IMR-90 (cell line): Measurements from ENCODE around the gene BTD.

Experiments
- CEBPB ChIP-seq: IDR thresholded peaks from 2 replicates; pipeline ENCODE4 v1.6.1; 2012; ENCODE audit warnings: low read depth, low read length, improper control_type of control experiment
- CHD1 ChIP-seq: IDR thresholded peaks from 2 replicates; pipeline ENCODE4 v1.6.1; 2012; ENCODE audit warnings: low read depth, low read length, improper control_type of control experiment
- MXI1 ChIP-seq: IDR thresholded peaks from 2 replicates; pipeline ENCODE4 v1.6.1; 2012; ENCODE audit warnings: low read depth, mild to moderate bottlenecking, low read length, moderate library complexity, borderline replicate concordance
- POLR2A ChIP-seq: IDR thresholded peaks from 2 replicates; pipeline ENCODE4 v1.6.1; 2012; ENCODE audit warnings: mild to moderate bottlenecking, low read depth, low read length
- RCOR1 ChIP-seq: IDR thresholded peaks from 2 replicates; pipeline ENCODE4 v1.6.1; 2012; ENCODE audit warnings: mild to moderate bottlenecking, low read length, improper control_type of control experiment; ENCODE audit not compliant: insufficient replicate concordance
- SMC3 ChIP-seq: fragments of 150-350 bp; IDR thresholded peaks from 2 replicates; pipeline ENCODE4 v1.6.1; 2016; ENCODE audit warnings: low read depth, mild to moderate bottlenecking, antibody characterized with exemption, low read length, moderate library complexity
- TF ChIP-seq, protein P1 (sequence below): conservative IDR thresholded peaks from 2 replicates; pipeline ENCODE4 v1.5.1; 2012; ENCODE audit warnings: mild to moderate bottlenecking, low read depth, low read length, improper control_type of control experiment

DNA sequence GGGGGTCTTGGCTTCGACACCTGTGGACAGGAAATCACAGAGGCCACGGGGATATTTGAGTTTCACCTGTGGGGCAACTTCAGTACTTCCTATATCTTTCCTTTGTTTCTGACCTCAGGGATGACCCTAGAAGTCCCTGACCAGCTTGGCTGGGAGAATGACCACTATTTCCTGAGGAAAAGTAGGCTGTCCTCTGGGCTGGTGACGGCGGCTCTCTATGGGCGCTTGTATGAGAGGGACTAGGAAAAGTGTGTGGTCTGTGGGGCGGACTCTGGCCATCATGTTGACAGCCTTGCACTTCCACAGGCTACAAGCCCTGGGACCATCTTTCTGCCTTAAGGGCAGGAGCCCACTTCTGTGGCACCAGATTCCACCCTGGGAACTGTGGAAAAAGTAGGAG is 43.7 kb downstream of the BTD start:
- TF ChIP-seq POLR2A, result no peak; the same call in 1 of the 2 replicates
- TF ChIP-seq, protein P1, sequence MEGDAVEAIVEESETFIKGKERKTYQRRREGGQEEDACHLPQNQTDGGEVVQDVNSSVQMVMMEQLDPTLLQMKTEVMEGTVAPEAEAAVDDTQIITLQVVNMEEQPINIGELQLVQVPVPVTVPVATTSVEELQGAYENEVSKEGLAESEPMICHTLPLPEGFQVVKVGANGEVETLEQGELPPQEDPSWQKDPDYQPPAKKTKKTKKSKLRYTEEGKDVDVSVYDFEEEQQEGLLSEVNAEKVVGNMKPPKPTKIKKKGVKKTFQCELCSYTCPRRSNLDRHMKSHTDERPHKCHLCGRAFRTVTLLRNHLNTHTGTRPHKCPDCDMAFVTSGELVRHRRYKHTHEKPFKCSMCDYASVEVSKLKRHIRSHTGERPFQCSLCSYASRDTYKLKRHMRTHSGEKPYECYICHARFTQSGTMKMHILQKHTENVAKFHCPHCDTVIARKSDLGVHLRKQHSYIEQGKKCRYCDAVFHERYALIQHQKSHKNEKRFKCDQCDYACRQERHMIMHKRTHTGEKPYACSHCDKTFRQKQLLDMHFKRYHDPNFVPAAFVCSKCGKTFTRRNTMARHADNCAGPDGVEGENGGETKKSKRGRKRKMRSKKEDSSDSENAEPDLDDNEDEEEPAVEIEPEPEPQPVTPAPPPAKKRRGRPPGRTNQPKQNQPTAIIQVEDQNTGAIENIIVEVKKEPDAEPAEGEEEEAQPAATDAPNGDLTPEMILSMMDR, result no peak
- no peak for TF ChIP-seq CEBPB
- TF ChIP-seq MXI1, result no peak
- no peak for TF ChIP-seq SMC3
- TF ChIP-seq CHD1, result no peak
- no peak for TF ChIP-seq RCOR1
